IPS-20b (cell line): Measurements from ENCODE around the gene APBA2.

Experiments
- H3K27ac ChIP-seq: one replicate; pipeline ENCODE4 v1.5.1; 2013; ENCODE audit warnings: low read length
- H3K27me3 ChIP-seq: 2 replicates; pipeline ENCODE4 v1.6.1; 2013; ENCODE audit warnings: mild to moderate bottlenecking, low read length, inconsistent platforms; ENCODE audit not compliant: insufficient read depth
- H3K36me3 ChIP-seq: 2 replicates; pipeline ENCODE4 v1.6.1; 2013; ENCODE audit warnings: low read depth, mild to moderate bottlenecking, inconsistent platforms, low read length, moderate library complexity; ENCODE audit not compliant: insufficient read depth
- H3K4me1 ChIP-seq: 2 replicates; pipeline ENCODE4 v1.6.1; 2013; ENCODE audit warnings: mild to moderate bottlenecking, control low read depth, inconsistent platforms, low read length, moderate library complexity; ENCODE audit not compliant: insufficient read depth
- H3K4me3 ChIP-seq: 2 replicates; pipeline ENCODE4 v1.5.1; 2013; ENCODE audit warnings: mild to moderate bottlenecking, low read length, inconsistent platforms
- H3K9ac ChIP-seq: 2 replicates; pipeline ENCODE4 v1.6.1; 2013; ENCODE audit warnings: low read depth, mild to moderate bottlenecking, inconsistent platforms, low read length, moderate library complexity
- H3K9me3 ChIP-seq: 2 replicates; pipeline ENCODE4 v1.6.1; 2013; ENCODE audit warnings: mild to moderate bottlenecking, low read depth, low read length, inconsistent platforms; ENCODE audit not compliant: insufficient read depth

Gene APBA2

DNA sequence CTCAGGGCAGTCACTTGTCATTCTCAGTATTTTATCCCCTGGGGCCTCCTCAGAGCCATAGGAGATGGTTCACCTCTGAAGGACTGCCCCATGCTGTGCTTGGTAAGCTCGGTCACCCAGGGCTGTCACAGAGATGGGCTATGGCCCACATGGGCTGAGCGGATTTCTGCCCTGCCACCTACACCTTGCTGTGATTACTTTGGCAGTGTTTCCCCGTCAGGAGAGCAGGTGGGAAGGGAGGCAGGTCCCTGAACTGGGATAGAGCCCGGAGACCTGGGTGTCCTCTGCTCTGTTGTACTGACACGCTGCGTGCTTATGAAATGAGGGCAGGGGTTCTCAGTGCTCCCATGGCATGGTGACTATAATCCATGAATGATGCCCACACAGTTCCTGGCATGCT lies 48.9 kb downstream of the APBA2 start:
- Histone ChIP-seq H3K36me3 (no peaks in the 10 kb centered on the region), H3K4me3 (no peak overlapping the region), H3K27me3 (no peaks in the 10 kb centered on the region), H3K9ac (no peak overlapping the region), H3K9me3 (no peaks in the 10 kb centered on the region), H3K27ac (no peak overlapping the region), H3K4me1 (no peaks in the 10 kb centered on the region)

DNA sequence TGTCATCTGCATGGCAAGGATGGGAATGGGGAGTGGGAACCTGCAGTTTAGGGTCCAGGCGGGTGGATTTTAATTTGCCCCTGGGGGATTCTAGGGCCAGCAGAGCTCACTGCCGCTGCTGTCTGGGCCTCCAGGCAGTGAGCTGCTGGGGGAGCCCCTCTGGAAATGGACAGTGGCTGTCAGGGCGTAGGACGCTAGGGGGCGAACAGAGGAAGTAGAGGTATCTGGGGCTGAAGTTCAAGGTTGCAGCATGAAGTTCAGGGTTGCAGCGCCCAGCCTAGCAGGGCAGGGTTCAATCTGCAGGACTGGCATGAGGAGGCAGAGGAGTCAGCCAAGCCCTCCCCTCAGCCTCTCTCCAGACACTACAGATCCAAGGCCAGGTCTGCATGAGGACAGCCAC lies 49.5 kb downstream of the APBA2 start:
- H3K4me1 ChIP-seq = no peaks in the 10 kb centered on the region
- no peak overlapping the region for H3K9ac ChIP-seq
- H3K27ac ChIP-seq = no peak overlapping the region
- no peaks in the 10 kb centered on the region for H3K9me3 ChIP-seq
- H3K36me3 ChIP-seq = no peaks in the 10 kb centered on the region
- no peak overlapping the region for H3K4me3 ChIP-seq
- no peaks in the 10 kb centered on the region for H3K27me3 ChIP-seq

DNA sequence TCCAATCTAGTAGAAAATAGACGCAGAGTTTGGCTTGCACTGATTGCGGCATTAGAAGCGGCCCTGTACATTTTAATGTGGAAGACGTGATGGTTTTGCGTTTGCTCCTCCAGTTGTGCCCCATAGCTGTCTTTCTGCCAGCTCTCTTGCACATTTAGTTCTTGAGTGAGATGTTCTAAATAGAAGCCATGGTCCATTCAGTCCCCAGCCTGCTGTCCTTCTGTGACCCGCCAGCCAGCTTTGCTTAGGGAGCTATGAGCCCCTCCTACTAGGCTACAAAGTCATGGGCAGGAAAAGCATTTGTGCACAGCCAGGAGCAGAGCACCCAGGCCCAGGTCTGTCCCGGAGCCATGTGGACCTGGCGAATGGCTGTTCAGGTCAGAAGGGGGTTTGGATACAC lies 50.3 kb downstream of the APBA2 start:
- H3K36me3 ChIP-seq = no peaks in the 10 kb centered on the region
- H3K9me3 ChIP-seq = no peaks in the 10 kb centered on the region
- no peak overlapping the region for H3K9ac ChIP-seq
- no peaks in the 10 kb centered on the region for H3K27me3 ChIP-seq
- no peak overlapping the region for H3K4me3 ChIP-seq
- no peak overlapping the region for H3K27ac ChIP-seq
- H3K4me1 ChIP-seq = no peaks in the 10 kb centered on the region

GRCh38 chr15:28936481-28936881 lies 50.7 kb downstream of the APBA2 start:
- H3K4me3 ChIP-seq = no peak overlapping the region
- no peaks in the 10 kb centered on the region for H3K9me3 ChIP-seq
- H3K9ac ChIP-seq = no peak overlapping the region
- no peaks in the 10 kb centered on the region for H3K36me3 ChIP-seq
- H3K4me1 ChIP-seq = no peaks in the 10 kb centered on the region
- H3K27ac ChIP-seq = no peak overlapping the region
- H3K27me3 ChIP-seq = no peaks in the 10 kb centered on the region

GRCh38 chr15:28937271-28937670 lies 51.5 kb downstream of the APBA2 start:
- Histone ChIP-seq H3K9ac (no peak overlapping the region), H3K27me3 (no peaks in the 10 kb centered on the region), H3K4me1 (no peaks in the 10 kb centered on the region)

GRCh38 chr15:28942046-28942445 lies 56.3 kb downstream of the APBA2 start:
- no peaks in the 10 kb centered on the region for H3K4me1 ChIP-seq
- no peaks in the 10 kb centered on the region for H3K36me3 ChIP-seq
- H3K27ac ChIP-seq = no peak overlapping the region
- H3K9me3 ChIP-seq = peaks cover 3% of the 10 kb centered on the region; the same call in 1 of the 2 replicates
- no peak overlapping the region for H3K4me3 ChIP-seq
- H3K9ac ChIP-seq = no peak overlapping the region
- H3K27me3 ChIP-seq = no peaks in the 10 kb centered on the region

More at GRCh38 chr15:28937271-28937670, 51.5 kb downstream of the APBA2 start:
- Histone ChIP-seq H3K4me3 (no peak overlapping the region), H3K9me3 (no peaks in the 10 kb centered on the region), H3K36me3 (no peaks in the 10 kb centered on the region), H3K27ac (no peak overlapping the region)

GRCh38 chr15:28942571-28942970 lies 56.8 kb downstream of the APBA2 start:
- no peaks in the 10 kb centered on the region for H3K36me3 ChIP-seq
- no peaks in the 10 kb centered on the region for H3K27me3 ChIP-seq
- no peak overlapping the region for H3K4me3 ChIP-seq
- H3K4me1 ChIP-seq = no peaks in the 10 kb centered on the region
- no peak overlapping the region for H3K9ac ChIP-seq
- H3K9me3 ChIP-seq = peaks cover 3% of the 10 kb centered on the region; the same call in 1 of the 2 replicates
- H3K27ac ChIP-seq = no peak overlapping the region

DNA sequence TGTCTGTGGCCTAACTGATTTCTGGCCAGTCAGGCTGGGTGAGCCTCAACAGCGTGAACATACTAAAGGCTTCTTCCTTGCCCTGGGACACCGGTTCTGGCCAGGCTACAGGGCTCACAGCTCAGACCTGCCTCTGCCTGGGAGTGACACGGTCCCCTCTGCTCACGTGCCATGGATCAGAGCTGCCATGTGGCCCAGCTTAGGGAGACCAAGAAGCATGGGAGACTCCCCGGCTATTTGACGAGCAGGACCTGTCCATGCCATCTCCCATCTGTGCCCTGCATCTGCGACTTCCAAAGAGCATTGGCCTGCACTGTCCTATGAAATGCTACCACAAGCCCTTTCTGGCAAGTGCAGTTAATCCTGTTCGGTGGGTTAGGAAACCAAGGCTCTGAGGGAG lies 57.4 kb downstream of the APBA2 start:
- H3K27me3 ChIP-seq = no peaks in the 10 kb centered on the region
- no peak overlapping the region for H3K9ac ChIP-seq
- H3K4me3 ChIP-seq = no peak overlapping the region
- no peaks in the 10 kb centered on the region for H3K36me3 ChIP-seq
- H3K4me1 ChIP-seq = no peaks in the 10 kb centered on the region
- peaks cover 3% of the 10 kb centered on the region; the same call in 1 of the 2 replicates for H3K9me3 ChIP-seq
- H3K27ac ChIP-seq = no peak overlapping the region

GRCh38 chr15:28943611-28944230 lies 57.9 kb downstream of the APBA2 start:
- H3K27ac ChIP-seq = no peak overlapping the region
- H3K9ac ChIP-seq = no peak overlapping the region
- no peaks in the 10 kb centered on the region for H3K27me3 ChIP-seq
- H3K4me1 ChIP-seq = no peaks in the 10 kb centered on the region
- no peak overlapping the region for H3K4me3 ChIP-seq
- H3K9me3 ChIP-seq = peaks cover 3% of the 10 kb centered on the region; the same call in 1 of the 2 replicates
- no peaks in the 10 kb centered on the region for H3K36me3 ChIP-seq

DNA sequence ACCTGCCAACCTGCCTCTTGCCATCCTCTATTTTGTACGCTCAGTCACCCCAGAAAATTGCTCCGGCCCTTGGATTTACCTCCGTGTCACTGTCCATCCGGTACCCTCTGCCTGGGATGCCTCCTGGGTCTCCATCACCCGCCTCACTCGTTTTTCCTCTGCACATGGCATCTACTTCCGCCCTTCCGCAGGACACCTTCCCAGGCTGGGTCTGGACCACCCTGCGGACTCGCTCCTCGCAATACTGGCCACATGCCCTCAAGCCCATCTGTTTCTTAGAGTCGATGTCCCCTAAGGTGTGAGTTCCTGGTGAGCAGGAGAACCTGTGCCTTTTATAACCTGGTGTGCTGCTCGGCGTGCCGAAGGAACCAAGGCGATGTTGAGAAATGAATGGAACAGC lies 58.5 kb downstream of the APBA2 start:
- Histone ChIP-seq H3K36me3 (no peaks in the 10 kb centered on the region), H3K9me3 (peaks cover 3% of the 10 kb centered on the region; the same call in 1 of the 2 replicates), H3K9ac (no peak overlapping the region), H3K27me3 (no peaks in the 10 kb centered on the region), H3K4me3 (no peak overlapping the region), H3K4me1 (no peaks in the 10 kb centered on the region), H3K27ac (no peak overlapping the region)

- Histone ChIP-seq H3K4me1 (no peaks in the 10 kb centered on the region), H3K36me3 (no peaks in the 10 kb centered on the region), H3K4me3 (no peak overlapping the region), H3K9ac (no peak overlapping the region), H3K27me3 (no peaks in the 10 kb centered on the region), H3K27ac (no peak overlapping the region), H3K9me3 (peaks cover 3% of the 10 kb centered on the region; the same call in 1 of the 2 replicates)
Measured at GRCh38 chr15:28944696-28945300, 59.0 kb downstream of the APBA2 start.

DNA sequence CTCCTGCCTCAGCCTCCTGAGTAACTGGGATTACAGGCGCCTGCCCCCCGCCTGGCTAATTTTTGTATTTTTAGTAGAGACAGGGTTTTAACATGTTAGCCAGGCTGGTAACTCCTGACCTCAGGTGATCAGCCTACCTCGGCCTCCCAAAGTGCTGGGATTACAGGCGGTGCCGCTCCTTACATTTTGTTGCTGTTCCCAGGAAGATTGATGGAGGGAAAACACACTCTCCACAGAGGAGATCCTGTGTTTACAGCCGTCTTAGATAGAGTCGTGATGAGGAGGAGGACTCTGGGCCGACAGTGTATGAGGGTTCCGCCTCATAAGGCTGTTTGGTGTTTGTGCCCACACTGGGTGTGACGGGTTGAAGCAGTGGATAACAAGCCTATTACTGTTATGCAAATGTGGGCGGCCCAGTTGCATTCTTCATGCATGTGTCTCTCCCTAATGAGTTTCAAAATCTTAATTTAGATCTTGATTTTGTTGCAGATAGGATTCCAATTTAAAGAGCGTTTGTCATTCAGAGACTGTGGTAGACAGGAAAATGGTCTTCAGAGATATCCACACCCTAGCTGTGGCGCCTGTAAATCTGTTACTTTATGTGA lies 60.0 kb downstream of the APBA2 start:
- H3K27me3 ChIP-seq = no peaks in the 10 kb centered on the region
- H3K4me1 ChIP-seq = no peaks in the 10 kb centered on the region
- no peak overlapping the region for H3K9ac ChIP-seq
- no peak overlapping the region for H3K4me3 ChIP-seq
- peaks cover 3% of the 10 kb centered on the region; the same call in 1 of the 2 replicates for H3K9me3 ChIP-seq
- no peaks in the 10 kb centered on the region for H3K36me3 ChIP-seq
- H3K27ac ChIP-seq = no peak overlapping the region
